ENCODE measurements around the gene TBCD.

Gene TBCD

GRCh38 chr17:82810644-82811430 is 59.0 kb downstream of the TBCD start:
- DNase-seq (ENCODE audit: low read depth) = no peak

DNA sequence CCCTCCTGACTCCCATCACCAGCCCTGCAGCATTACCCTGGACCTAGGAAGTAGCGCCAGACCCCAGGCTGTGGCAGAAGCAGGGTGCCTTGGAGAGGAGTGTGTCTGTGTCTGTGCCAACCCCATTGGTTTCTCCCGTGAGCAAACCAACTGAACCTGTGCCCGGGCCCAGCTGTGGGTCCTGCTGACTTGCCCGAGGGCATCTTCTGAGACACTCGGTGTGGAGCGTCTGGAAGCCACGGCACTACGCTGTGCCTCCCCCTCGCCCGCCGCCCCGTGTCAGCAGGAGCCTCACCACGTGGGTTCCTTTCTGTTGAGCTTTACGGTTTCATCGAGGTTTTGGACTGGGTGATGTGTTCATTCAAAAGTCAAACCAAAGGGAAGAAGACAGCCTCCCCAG is 60.2 kb downstream of the TBCD start:
- no peak for DNase-seq (ENCODE audit: low read depth)

GRCh38 chr17:82812601-82813000 is 60.7 kb downstream of the TBCD start:
- no peak for DNase-seq (ENCODE audit: low read depth)

- DNase-seq (ENCODE audit: low read depth) = no peak
Measured at GRCh38 chr17:82813299-82814051, 61.6 kb downstream of the TBCD start.

- no peak for DNase-seq (ENCODE audit: low read depth)
Measured at GRCh38 chr17:82814834-82815233, 63.0 kb downstream of the TBCD start.

DNA sequence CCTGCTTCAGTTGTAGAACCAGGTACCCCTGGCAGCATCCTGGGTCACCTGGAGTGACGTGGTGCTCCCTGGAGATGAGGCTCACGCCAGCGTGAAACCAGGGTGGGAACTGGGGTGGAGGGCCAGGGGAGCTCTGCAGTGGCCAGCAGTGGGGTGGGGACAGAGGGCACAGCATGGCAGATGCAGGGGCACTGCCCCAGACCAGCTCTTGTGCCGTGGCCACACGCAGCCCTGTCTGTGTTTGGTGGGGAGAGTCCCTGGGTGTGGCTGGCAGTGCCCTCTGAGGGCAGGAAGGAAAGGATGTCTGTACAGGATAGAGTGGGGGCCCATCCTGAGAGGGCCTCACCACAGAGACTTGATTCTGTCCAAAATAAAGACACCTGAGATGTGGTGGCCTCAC is 63.5 kb downstream of the TBCD start:
- no peak for DNase-seq (ENCODE audit: low read depth)

DNA sequence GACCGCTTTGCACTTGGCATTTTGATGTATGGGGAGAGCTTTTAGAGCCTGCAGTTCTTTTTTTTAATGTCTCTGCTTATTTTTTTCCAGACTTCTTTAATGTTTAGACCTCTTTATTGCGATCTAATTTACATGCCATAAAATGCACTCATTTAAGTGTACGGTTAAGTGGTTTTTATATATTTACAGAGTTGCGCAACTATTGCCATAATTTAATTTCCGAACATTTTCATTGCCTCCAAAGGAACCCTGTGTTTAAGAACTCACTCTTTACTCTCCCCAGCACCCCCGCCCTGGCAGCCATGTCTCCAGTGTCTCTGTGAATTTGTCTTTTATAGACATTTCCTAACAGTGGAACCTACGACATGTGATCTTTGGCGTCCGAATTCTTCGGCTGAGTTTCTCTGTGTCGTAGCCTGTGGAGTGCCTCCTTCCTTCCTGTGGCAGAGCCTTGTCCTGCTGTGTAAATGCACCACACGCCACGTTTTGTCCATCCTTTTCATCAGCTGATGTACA is 64.0 kb downstream of the TBCD start:
- DNase-seq (ENCODE audit: low read depth) = no peak

GRCh38 chr17:82816358-82816757 is 64.5 kb downstream of the TBCD start:
- DNase-seq (ENCODE audit: low read depth) = no peak

GRCh38 chr17:82817947-82818346 is 66.1 kb downstream of the TBCD start:
- DNase-seq (ENCODE audit: low read depth) = no peak

DNA sequence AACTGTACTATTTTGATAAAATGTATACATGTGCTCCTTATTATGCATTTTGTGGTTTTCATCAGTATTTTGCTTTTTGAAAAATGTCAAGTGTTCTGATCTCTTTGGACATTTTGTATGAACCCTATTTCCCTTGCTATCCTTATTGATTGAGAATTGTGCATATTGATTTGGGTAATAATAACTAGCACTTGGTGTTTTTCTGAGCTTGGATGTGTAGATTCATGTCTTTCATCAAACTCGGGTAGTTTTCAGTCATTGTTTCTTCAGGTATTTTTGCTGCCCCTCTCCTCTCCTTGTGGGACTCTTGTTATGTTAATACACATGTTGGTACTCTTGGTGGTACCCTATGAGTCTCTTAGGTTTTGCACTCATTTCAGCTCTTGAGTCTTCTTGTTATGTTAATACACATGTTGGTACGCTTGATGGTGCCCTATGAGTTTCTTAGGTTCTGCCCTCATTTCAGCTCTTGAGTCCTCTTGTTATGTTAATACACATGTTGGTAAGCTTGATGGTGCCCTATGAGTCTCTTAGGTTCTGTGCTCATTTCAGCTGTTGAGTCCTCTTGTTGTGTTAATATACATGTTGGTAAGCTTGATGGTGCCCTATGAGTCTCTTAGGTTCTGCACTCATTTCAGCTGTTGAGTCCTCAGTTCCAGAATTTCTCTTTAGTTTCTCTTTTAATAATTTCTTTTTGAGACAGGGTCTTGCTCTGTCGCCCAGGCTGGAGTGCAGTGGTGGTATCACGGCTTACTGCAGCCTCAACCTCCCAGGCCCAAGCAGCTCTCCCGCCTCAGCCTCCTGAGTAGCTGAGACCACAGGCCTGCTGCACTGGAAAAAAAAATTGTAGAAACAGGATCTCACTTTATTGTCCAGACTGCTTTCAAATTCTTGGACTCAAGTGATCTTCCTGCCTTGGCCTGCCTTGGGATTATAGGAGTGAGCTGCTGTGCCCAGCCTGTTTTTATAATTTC is 68.7 kb downstream of the TBCD start:
- no peak for DNase-seq (ENCODE audit: low read depth)

GRCh38 chr17:82821554-82821953 is 69.7 kb downstream of the TBCD start:
- DNase-seq (ENCODE audit: low read depth) = no peak

GRCh38 chr17:82822281-82822680 is 70.4 kb downstream of the TBCD start:
- no peak for DNase-seq (ENCODE audit: low read depth)

GRCh38 chr17:82823004-82823403 is 71.1 kb downstream of the TBCD start:
- no peak for DNase-seq (ENCODE audit: low read depth)

GRCh38 chr17:82825540-82826124 is 73.8 kb downstream of the TBCD start:
- DNase-seq (ENCODE audit: low read depth) = no peak

DNA sequence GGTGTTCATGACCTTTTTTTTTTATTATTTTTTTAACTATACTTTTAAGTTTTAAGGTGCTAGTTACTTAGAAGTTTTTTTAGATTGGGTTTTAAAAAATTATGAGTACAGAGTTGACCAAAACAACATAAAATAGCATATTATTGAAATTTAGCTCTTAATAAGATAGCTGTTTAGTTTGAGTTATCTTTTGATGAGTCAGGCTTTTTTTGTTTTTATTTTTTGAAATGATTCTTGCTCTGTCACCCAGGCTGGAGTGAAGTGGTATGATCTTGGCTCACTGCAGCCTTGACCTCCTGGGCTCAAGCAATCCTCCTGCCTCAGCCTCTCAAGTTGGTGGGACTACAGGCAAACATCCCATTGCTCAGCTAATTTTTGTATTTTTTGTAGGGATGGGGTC is 74.3 kb downstream of the TBCD start:
- DNase-seq (ENCODE audit: low read depth) = no peak

GRCh38 chr17:82826956-82827355 is 75.1 kb downstream of the TBCD start:
- no peak for DNase-seq (ENCODE audit: low read depth)

DNA sequence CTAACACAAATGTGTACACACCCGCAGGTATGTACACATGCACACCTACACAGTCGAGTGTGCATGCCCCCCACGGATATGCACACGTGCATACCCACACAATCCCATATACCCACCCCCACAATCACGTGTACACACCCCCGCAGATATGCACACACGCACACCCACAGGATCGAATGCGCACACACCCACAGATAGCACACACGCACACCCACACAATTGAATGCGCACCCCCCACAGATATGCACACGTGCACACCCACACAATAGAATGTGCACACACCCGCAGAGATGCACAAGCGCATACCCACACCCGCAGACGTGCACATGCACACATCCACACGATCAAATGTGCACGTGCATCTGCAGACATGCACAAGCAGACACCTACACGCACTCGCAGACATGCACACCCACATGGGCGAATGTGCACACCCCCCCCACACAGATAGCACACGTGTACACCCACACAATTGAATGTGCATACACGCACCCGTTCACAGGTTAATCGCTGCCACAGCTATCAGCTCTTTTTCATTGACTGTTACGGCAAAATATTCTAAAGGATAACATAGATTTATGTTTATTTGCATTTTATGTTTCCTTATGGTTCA is 77.1 kb downstream of the TBCD start:
- no peak for DNase-seq (ENCODE audit: low read depth)

DNA sequence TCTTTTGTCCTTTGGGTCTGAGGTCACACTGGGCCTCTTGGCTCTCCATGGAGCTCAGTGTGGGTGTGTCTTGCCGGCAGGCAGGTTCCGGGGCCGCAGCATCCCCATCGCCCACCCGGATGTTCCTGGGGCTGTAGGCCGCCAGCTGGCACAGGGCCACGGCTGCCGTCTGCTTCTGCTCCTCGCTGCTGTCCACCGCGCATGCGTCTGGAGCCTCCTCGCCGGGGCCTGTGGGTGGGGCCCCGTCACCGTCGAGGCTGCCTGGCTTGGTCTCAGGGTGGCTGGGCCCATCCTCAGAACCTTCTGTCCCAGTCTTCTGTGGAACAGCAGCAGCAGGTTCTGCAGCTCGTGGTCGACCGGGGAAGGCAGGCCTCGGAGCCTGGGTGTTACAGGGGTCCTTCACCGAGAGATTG is 78.4 kb downstream of the TBCD start:
- no peak for DNase-seq (ENCODE audit: low read depth)

DNA sequence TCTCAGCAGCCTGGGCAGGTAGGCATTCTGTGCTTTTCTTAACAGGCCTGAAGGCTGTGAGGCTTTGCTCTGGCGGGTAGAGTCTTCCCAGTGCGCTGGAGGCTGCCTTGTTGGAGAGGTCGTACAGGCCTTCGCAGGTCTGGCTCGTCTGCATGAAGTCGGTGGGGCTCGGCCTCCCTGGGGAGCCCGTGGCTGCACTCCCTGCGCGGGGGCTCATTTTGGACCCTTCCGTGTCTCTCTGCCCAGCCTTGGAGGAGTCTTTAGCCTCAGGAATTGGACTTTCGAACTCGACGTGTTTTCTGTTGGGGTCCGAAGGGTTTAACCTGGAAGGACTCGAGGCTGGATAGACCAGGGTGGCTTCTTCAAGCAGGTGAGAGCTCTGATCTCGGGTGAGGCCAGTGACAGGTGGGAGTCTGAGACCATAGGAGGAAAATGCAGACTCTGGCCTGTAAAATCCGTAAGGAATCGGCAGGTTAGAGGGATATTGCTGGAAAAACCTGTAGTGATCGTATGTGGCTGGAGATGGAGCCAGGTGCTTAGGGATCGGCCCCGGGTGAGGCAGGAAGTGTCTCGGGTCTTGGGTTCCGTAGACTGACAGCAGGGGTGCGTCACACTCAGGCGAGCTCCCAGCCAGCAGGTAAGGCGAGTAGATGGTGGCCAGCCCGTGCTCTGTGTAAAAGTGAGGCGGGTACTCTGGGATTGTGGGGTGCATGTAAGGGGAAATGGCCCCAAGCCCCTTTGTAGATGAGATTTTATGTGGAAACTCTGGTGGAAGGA is 79.4 kb downstream of the TBCD start:
- DNase-seq (ENCODE audit: low read depth) = no peak

- DNase-seq (ENCODE audit: low read depth) = no peak
Measured at GRCh38 chr17:82831818-82832200, 79.9 kb downstream of the TBCD start.

DNA sequence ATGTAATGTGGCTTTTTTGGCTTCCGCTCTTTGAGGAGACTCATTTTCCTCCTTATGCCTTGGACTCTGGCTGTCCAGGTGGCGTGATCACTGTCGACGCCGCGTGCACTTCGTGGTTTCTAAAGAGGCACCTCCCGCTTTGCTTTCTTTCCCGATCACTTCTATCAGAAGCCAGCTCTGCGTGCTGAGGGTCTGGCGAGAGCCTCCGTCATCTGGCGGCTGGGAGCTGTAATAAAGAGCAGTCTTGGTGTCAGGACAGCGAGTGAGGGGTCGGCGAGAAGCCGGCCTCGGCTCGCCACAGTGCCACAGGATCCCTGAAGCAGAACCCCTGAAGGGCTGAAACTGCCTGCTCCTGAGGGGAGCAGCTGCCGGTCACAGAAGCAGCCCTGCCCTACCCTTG is 80.5 kb downstream of the TBCD start:
- no peak for DNase-seq (ENCODE audit: low read depth)
